ENCODE results near the gene EP400. TPM values are rescaled to one million over a fixed set of nuclear protein-coding genes. Genes with fewer than 3 reads are reported as not detected.
A peak's percentile ranks its signal among the peaks of the same experiment; 100 is the strongest.

Gene EP400
- total and polyA plus RNA-seq, 7 experiments from 2014 or later, result 2.8 to 86.8 (median 79.5) TPM

DNA sequence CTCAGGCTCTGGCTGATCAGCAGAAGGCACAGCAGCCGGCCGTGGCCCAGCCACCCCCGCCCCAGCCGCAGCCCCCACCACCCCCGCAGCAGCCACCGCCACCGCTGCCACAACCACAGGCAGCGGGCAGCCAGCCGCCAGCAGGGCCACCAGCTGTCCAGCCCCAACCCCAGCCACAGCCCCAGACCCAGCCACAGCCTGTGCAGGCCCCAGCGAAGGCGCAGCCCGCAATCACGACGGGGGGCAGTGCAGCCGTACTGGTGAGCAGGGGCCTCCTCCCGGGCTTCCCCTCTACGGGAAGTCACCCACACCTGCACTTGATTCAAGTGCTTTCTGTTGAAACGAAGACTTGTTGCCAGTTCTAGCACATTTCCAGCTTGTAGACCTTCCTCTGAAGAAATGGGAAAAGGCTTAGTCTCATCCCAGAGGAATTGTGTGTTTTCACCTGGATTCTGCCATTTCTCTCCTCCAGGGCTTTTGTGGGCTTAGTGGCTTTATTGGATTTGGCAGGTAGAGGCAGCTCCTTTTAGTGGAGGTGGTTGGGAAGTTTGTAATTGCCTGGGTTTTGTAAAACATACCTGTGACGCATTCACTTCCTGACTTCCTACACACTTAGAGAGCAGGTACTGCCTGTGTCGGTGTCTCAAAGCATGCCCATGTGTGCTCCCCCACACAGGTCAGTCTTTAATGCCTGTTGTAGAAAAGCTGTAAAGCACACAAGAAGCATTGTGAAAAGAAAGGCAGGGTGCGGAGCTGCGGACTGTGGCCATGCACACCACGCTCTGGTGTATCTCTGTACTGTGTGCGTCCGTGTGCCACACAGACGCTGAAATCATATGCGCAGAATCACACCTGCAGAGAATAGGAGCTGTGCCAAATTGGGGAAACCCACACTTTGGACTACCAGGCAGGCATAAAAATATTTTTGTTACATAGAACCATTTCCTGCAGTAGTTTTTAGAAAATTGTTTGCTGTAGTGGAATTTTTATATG is 103.9 kb downstream of the EP400 start:
- Mint-ChIP-seq H3K9me3 (peaks cover 0 to 4% (median 0%) of the 10 kb centered on the region in 11 donors), H3K27ac (no peak overlapping the region), H3K4me3 (no peak overlapping the region), H3K4me1 (no peaks in the 10 kb centered on the region), H3K27me3 (no peaks in the 10 kb centered on the region), H3K36me3 (peaks cover 26 to 57% (median 29%) of the 10 kb centered on the region in 5 donors)
- Histone ChIP-seq H3K27ac (ENCODE audit: low read depth, low read length) (no peak overlapping the region), H3K36me3 (ENCODE audit: control insufficient read depth in 2 of 3, insufficient read depth in 3 of 3, low read length in 3 of 3) (peaks cover 11 to 96% (median 47%) of the 10 kb centered on the region in 3 experiments), H3K9me3 (ENCODE audit: control insufficient read depth in 2 of 3, low read length in 3 of 3) (no peaks in the 10 kb centered on the region), H3K4me3 (ENCODE audit: low read length) (no peak overlapping the region), H3K27me3 (ENCODE audit: control insufficient read depth in 2 of 2, insufficient read depth in 2 of 2, low read length in 2 of 2) (no peaks in the 10 kb centered on the region), H3K4me1 (ENCODE audit: control insufficient read depth in 2 of 2, insufficient read depth in 2 of 2, low read length in 2 of 2) (no peaks in the 10 kb centered on the region)
- intact Hi-C loops (cut with micrococcal nuclease), result no loop called here
- DNase-seq, result no peak
- ATAC-seq, result no peak
- ChIA-PET POLR2A (no interaction called here), CTCF (no interaction called here)

DNA sequence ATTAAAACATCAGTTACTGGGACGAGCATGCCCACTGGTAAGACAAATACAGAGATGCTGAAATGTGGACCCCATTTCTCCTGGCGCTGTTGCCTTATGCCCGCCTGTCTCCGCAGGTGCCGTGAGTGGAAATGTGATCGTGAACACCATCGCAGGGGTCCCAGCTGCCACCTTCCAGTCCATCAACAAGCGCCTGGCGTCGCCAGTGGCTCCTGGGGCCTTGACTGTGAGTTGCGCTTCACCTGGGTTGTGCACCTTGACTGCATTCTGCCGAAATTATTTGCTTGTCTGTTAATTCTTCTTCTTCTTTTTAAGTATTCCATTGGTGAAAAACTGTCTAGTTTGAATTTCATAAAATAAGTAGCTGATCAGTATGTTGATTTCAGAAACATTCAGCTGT is 105.2 kb downstream of the EP400 start:
- ChIA-PET POLR2A (no interaction called here), CTCF (no interaction called here)
- no peaks in the 10 kb centered on the region for H3K4me1 Mint-ChIP-seq
- peaks cover 6 to 83% (median 41%) of the 10 kb centered on the region in 3 experiments for H3K36me3 ChIP-seq (ENCODE audit: control insufficient read depth in 2 of 3, insufficient read depth in 3 of 3, low read length in 3 of 3)
- peaks cover 24 to 57% (median 26%) of the 10 kb centered on the region in 5 donors for H3K36me3 Mint-ChIP-seq
- no peak for ATAC-seq
- H3K27me3 ChIP-seq (ENCODE audit: control insufficient read depth in 2 of 2, insufficient read depth in 2 of 2, low read length in 2 of 2), result no peaks in the 10 kb centered on the region
- no peaks in the 10 kb centered on the region for H3K9me3 ChIP-seq (ENCODE audit: control insufficient read depth in 2 of 3, low read length in 3 of 3)
- no peaks in the 10 kb centered on the region for H3K27me3 Mint-ChIP-seq
- intact Hi-C loops (cut with micrococcal nuclease), result no loop called here
- DNase-seq, result no peak
- no peak overlapping the region for H3K4me3 Mint-ChIP-seq
- H3K27ac ChIP-seq (ENCODE audit: low read depth, low read length), result no peak overlapping the region
- peaks cover 0 to 4% (median 0%) of the 10 kb centered on the region in 11 donors for H3K9me3 Mint-ChIP-seq
- H3K4me3 ChIP-seq (ENCODE audit: low read length), result no peak overlapping the region
- H3K27ac Mint-ChIP-seq, result peak overlapping the region in 1 of 9 donors; percentile 25
- H3K4me1 ChIP-seq (ENCODE audit: control insufficient read depth in 2 of 2, insufficient read depth in 2 of 2, low read length in 2 of 2), result no peaks in the 10 kb centered on the region

DNA sequence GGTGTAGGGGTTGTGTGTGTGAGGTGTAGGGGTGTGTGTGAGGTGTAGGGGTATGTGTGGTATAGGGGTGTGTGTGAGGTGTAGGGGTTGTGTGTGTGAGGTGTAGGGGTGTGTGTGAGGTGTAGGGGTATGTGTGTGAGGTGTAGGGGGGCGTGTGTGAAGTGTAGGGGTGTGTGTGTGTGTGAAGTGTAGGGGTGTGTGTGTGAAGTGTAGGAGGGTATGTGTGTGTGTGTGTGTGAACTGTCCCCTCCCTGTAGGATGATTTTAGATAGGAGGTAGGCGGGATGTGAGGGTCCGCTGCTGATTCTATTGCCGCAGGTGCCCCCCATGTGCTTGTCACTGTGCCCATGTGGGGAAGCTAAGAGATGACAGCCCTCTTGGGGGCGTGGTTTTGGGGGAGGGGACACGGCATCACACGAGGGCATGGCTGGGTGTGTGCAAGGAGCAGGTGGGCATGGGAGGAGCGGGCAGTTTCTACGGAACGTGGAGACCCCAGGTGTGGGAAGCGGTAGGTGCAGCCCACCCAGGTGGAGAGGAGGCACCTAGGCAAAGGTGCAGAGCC is 105.9 kb downstream of the EP400 start:
- ChIA-PET POLR2A (no interaction called here), CTCF (no interaction called here)
- H3K9me3 Mint-ChIP-seq, result peaks cover 0 to 4% (median 0%) of the 10 kb centered on the region in 11 donors
- Histone ChIP-seq H3K27me3 (ENCODE audit: control insufficient read depth in 2 of 2, insufficient read depth in 2 of 2, low read length in 2 of 2) (no peaks in the 10 kb centered on the region), H3K36me3 (ENCODE audit: control insufficient read depth in 2 of 3, insufficient read depth in 3 of 3, low read length in 3 of 3) (peaks cover 2 to 77% (median 35%) of the 10 kb centered on the region in 3 experiments), H3K4me1 (ENCODE audit: control insufficient read depth in 2 of 2, insufficient read depth in 2 of 2, low read length in 2 of 2) (no peaks in the 10 kb centered on the region), H3K4me3 (ENCODE audit: low read length) (no peak overlapping the region), H3K27ac (ENCODE audit: low read depth, low read length) (no peak overlapping the region), H3K9me3 (ENCODE audit: control insufficient read depth in 2 of 3, low read length in 3 of 3) (no peaks in the 10 kb centered on the region)
- intact Hi-C loops (cut with micrococcal nuclease), result no loop called here
- peaks cover 20 to 53% (median 24%) of the 10 kb centered on the region in 5 donors for H3K36me3 Mint-ChIP-seq
- DNase-seq (no peak), ATAC-seq (no peak)
- H3K27me3 Mint-ChIP-seq, result no peaks in the 10 kb centered on the region
- H3K27ac Mint-ChIP-seq, result peak overlapping the region in 2 of 9 donors; percentile 25 to 72
- no peaks in the 10 kb centered on the region for H3K4me1 Mint-ChIP-seq
- no peak overlapping the region for H3K4me3 Mint-ChIP-seq

DNA sequence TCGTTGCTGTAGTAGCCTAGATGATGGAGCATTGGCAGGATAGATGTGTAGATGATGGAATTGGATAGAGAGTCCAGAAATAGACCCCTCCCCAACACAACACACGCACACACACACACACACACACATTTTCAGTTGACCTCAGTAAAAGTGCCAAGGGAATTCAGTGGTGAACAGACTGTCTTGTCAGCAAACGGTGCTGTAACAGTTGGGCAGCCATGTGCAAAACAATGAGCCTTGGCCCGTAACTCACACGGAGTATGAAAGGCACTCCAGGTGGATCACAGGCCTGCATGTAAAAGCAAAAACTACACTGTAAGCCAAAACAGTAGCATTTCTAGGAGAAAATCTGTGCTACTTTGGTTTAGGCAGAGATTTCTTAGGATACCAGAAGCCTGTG is 106.6 kb downstream of the EP400 start:
- POLR2A ChIA-PET, result no interaction called here
- no peak overlapping the region for H3K27ac Mint-ChIP-seq
- ATAC-seq (no peak), DNase-seq (no peak)
- Histone ChIP-seq H3K36me3 (ENCODE audit: control insufficient read depth in 2 of 3, insufficient read depth in 3 of 3, low read length in 3 of 3) (peaks cover 0 to 75% (median 28%) of the 10 kb centered on the region in 3 experiments), H3K9me3 (ENCODE audit: control insufficient read depth in 2 of 3, low read length in 3 of 3) (no peaks in the 10 kb centered on the region), H3K27ac (ENCODE audit: low read depth, low read length) (no peak overlapping the region), H3K27me3 (ENCODE audit: control insufficient read depth in 2 of 2, insufficient read depth in 2 of 2, low read length in 2 of 2) (no peaks in the 10 kb centered on the region), H3K4me3 (ENCODE audit: low read length) (no peak overlapping the region), H3K4me1 (ENCODE audit: control insufficient read depth in 2 of 2, insufficient read depth in 2 of 2, low read length in 2 of 2) (no peaks in the 10 kb centered on the region)
- CTCF ChIA-PET, result no interaction called here
- no peaks in the 10 kb centered on the region for H3K27me3 Mint-ChIP-seq
- peaks cover 20 to 51% (median 25%) of the 10 kb centered on the region in 5 donors for H3K36me3 Mint-ChIP-seq
- peaks cover 0 to 4% (median 0%) of the 10 kb centered on the region in 11 donors for H3K9me3 Mint-ChIP-seq
- no peak overlapping the region for H3K4me3 Mint-ChIP-seq
- intact Hi-C loops (cut with micrococcal nuclease), result no loop called here
- no peaks in the 10 kb centered on the region for H3K4me1 Mint-ChIP-seq

DNA sequence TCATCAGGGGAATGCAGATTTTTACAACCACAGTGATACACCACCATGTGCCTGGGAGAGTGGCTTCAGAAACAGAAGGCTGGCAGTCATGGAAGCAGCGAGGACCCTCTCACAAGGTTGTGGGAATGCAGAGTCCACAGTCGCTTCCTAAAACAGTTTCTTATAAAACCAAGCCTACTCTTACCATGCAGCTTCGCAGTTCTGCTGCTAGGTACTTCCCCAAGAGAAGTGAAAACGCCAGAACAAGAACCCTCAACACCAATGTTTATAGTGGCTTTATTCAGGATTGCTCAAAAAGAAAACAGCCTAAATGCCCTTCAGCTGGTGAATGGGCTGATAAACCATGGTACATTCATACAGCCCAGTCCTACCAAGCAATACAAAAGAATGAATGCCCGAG is 107.2 kb downstream of the EP400 start:
- H3K27me3 Mint-ChIP-seq, result no peaks in the 10 kb centered on the region
- Histone ChIP-seq H3K9me3 (ENCODE audit: control insufficient read depth in 2 of 3, low read length in 3 of 3) (no peaks in the 10 kb centered on the region), H3K27me3 (ENCODE audit: control insufficient read depth in 2 of 2, insufficient read depth in 2 of 2, low read length in 2 of 2) (no peaks in the 10 kb centered on the region), H3K4me3 (ENCODE audit: low read length) (no peak overlapping the region), H3K4me1 (ENCODE audit: control insufficient read depth in 2 of 2, insufficient read depth in 2 of 2, low read length in 2 of 2) (no peaks in the 10 kb centered on the region), H3K36me3 (ENCODE audit: control insufficient read depth in 2 of 3, insufficient read depth in 3 of 3, low read length in 3 of 3) (peaks cover 0 to 76% (median 28%) of the 10 kb centered on the region in 3 experiments), H3K27ac (ENCODE audit: low read depth, low read length) (no peak overlapping the region)
- no peak overlapping the region for H3K27ac Mint-ChIP-seq
- intact Hi-C loops (cut with micrococcal nuclease), result no loop called here
- peak; percentile 25 for ATAC-seq
- DNase-seq, result no peak
- peaks cover 0 to 4% (median 0%) of the 10 kb centered on the region in 11 donors for H3K9me3 Mint-ChIP-seq
- no peaks in the 10 kb centered on the region for H3K4me1 Mint-ChIP-seq
- H3K4me3 Mint-ChIP-seq, result no peak overlapping the region
- peaks cover 19 to 51% (median 24%) of the 10 kb centered on the region in 5 donors for H3K36me3 Mint-ChIP-seq
- ChIA-PET POLR2A (no interaction called here), CTCF (no interaction called here)

DNA sequence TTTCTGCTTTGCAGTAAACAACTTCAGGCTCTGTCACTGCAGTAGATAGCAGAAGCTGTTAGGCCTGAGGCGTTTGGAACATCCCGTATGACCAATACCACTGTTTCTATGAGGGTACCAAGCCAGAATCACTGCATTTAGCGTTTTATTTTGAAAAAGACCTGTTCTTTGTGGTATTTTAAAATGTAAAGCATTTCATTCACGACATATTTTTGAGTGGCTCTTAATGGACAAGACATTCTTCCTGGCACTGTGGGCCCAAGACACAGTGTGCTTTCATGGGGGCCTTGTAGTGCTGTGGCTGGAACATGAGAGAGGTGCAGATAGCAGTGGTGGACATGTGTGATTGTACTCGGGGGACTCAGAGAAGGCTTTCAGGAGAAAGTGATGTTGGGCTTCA is 107.9 kb downstream of the EP400 start:
- Mint-ChIP-seq H3K27ac (peak overlapping the region in 4 of 9 donors; percentile 16 to 64 (median 34)), H3K36me3 (peaks cover 19 to 51% (median 24%) of the 10 kb centered on the region in 5 donors)
- POLR2A ChIA-PET, result no interaction called here

More for the DNA sequence above, 107.9 kb downstream of the EP400 start:
- no peak for ATAC-seq
- intact Hi-C loops (cut with micrococcal nuclease), result no loop called here
- no peak for DNase-seq
- H3K4me3 ChIP-seq (ENCODE audit: low read length), result no peak overlapping the region
- no peaks in the 10 kb centered on the region for H3K9me3 ChIP-seq (ENCODE audit: control insufficient read depth in 2 of 3, low read length in 3 of 3)
- Mint-ChIP-seq H3K4me3 (no peak overlapping the region), H3K4me1 (no peaks in the 10 kb centered on the region), H3K9me3 (peaks cover 0 to 2% (median 0%) of the 10 kb centered on the region in 11 donors), H3K27me3 (no peaks in the 10 kb centered on the region)
- CTCF ChIA-PET, result no interaction called here
- peaks cover 0 to 77% (median 23%) of the 10 kb centered on the region in 3 experiments for H3K36me3 ChIP-seq (ENCODE audit: control insufficient read depth in 2 of 3, insufficient read depth in 3 of 3, low read length in 3 of 3)
- no peaks in the 10 kb centered on the region for H3K4me1 ChIP-seq (ENCODE audit: control insufficient read depth in 2 of 2, insufficient read depth in 2 of 2, low read length in 2 of 2)
- H3K27ac ChIP-seq (ENCODE audit: low read depth, low read length), result no peak overlapping the region
- H3K27me3 ChIP-seq (ENCODE audit: control insufficient read depth in 2 of 2, insufficient read depth in 2 of 2, low read length in 2 of 2), result no peaks in the 10 kb centered on the region

All from naive thymus-derived CD4-positive, alpha-beta T cell (primary cell).